GM19025 (cell line): ENCODE data around the gene FUT7.

Source experiments
- ATAC-seq: cut with Tn5 transposase; IDR thresholded peaks from one replicate; pipeline ENCODE4 v1.9.1; 2021; ENCODE audit warnings: mild to moderate bottlenecking, low read depth, moderate library complexity; ENCODE audit not compliant: unreplicated experiment

The FUT7 gene

GRCh38 chr9:137031904-137032640 is at the start of gene FUT7:
FUT7 (minus strand) TSS chr9:137032088; CDS start chr9:137031991, 97 bp downstream.
- ATAC-seq, result no peak

GRCh38 chr9:137080260-137081122 is 48.6 kb upstream of the FUT7 start:
- ATAC-seq, result no peak

- no peak for ATAC-seq
Measured at GRCh38 chr9:137079401-137079787, 47.5 kb upstream of the FUT7 start.

GRCh38 chr9:137078701-137079400 is 47.0 kb upstream of the FUT7 start:
- ATAC-seq, result no peak

GRCh38 chr9:137077758-137078693 is 46.1 kb upstream of the FUT7 start:
- ATAC-seq, result peak; percentile 21

- peak; percentile 47 for ATAC-seq
Measured at GRCh38 chr9:137077010-137077747, 45.3 kb upstream of the FUT7 start, which contains the start of gene UAP1L1. UAP1L1 (plus strand) TSS chr9:137077517; CDS start chr9:137077533, 16 bp downstream.

GRCh38 chr9:137076636-137077009 is 44.7 kb upstream of the FUT7 start:
- ATAC-seq, result no peak

GRCh38 chr9:137075275-137075775 is 43.4 kb upstream of the FUT7 start:
- no peak for ATAC-seq

- no peak for ATAC-seq
Measured at GRCh38 chr9:137074657-137075274, 42.9 kb upstream of the FUT7 start.

GRCh38 chr9:137073992-137074399 is 42.1 kb upstream of the FUT7 start:
- ATAC-seq, result no peak

- ATAC-seq, result no peak
Measured at GRCh38 chr9:137071282-137071681, 39.4 kb upstream of the FUT7 start.

GRCh38 chr9:137070906-137071275 is 39.0 kb upstream of the FUT7 start:
- no peak for ATAC-seq

- ATAC-seq, result peak; percentile 62
Measured at GRCh38 chr9:137070201-137070905, 38.5 kb upstream of the FUT7 start, which contains the start of gene SAPCD2. SAPCD2 (minus strand) TSS chr9:137070557; CDS start chr9:137070460, 97 bp downstream.

- ATAC-seq, result peak; percentile 8
Measured at GRCh38 chr9:137069508-137070091, 37.7 kb upstream of the FUT7 start.

GRCh38 chr9:137068539-137069507 is 36.9 kb upstream of the FUT7 start:
- no peak for ATAC-seq

- ATAC-seq, result no peak
Measured at GRCh38 chr9:137067860-137068538, 36.1 kb upstream of the FUT7 start.
